IPS-20b (cell line): Measurements from ENCODE around the gene RITA1.

ENCODE experiments used
- H3K27ac ChIP-seq: one replicate; pipeline ENCODE4 v1.5.1; 2013; ENCODE audit warnings: low read length
- H3K27me3 ChIP-seq: 2 replicates; pipeline ENCODE4 v1.6.1; 2013; ENCODE audit warnings: mild to moderate bottlenecking, low read length, inconsistent platforms; ENCODE audit not compliant: insufficient read depth
- H3K36me3 ChIP-seq: 2 replicates; pipeline ENCODE4 v1.6.1; 2013; ENCODE audit warnings: low read depth, mild to moderate bottlenecking, inconsistent platforms, low read length, moderate library complexity; ENCODE audit not compliant: insufficient read depth
- H3K4me1 ChIP-seq: 2 replicates; pipeline ENCODE4 v1.6.1; 2013; ENCODE audit warnings: mild to moderate bottlenecking, control low read depth, inconsistent platforms, low read length, moderate library complexity; ENCODE audit not compliant: insufficient read depth
- H3K4me3 ChIP-seq: 2 replicates; pipeline ENCODE4 v1.5.1; 2013; ENCODE audit warnings: mild to moderate bottlenecking, low read length, inconsistent platforms
- H3K9ac ChIP-seq: 2 replicates; pipeline ENCODE4 v1.6.1; 2013; ENCODE audit warnings: low read depth, mild to moderate bottlenecking, inconsistent platforms, low read length, moderate library complexity
- H3K9me3 ChIP-seq: 2 replicates; pipeline ENCODE4 v1.6.1; 2013; ENCODE audit warnings: mild to moderate bottlenecking, low read depth, low read length, inconsistent platforms; ENCODE audit not compliant: insufficient read depth

Gene RITA1

DNA sequence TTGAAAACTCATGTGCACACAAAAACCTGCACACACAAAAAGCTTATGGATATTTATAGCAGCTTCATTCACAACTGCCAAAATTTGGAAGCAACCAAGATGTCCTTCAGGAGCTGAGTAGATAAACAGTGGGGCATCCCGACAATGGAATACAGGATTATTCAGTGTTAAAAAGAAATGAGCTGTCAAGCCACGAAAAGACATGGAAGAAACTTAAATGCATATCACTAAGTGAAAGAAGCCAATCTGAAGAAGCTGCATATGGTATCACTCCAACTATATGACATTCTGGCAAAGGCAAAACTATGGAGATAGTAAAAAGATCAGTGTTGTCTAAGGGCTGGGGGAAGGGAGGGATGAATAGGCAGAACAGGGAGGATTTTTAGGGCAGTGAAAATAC, 30.5 kb downstream of the RITA1 start:
- Histone ChIP-seq H3K9ac (no peak overlapping the region), H3K9me3 (no peaks in the 10 kb centered on the region), H3K27ac (no peak overlapping the region), H3K36me3 (no peaks in the 10 kb centered on the region), H3K4me1 (no peaks in the 10 kb centered on the region), H3K27me3 (no peaks in the 10 kb centered on the region), H3K4me3 (no peak overlapping the region)

DNA sequence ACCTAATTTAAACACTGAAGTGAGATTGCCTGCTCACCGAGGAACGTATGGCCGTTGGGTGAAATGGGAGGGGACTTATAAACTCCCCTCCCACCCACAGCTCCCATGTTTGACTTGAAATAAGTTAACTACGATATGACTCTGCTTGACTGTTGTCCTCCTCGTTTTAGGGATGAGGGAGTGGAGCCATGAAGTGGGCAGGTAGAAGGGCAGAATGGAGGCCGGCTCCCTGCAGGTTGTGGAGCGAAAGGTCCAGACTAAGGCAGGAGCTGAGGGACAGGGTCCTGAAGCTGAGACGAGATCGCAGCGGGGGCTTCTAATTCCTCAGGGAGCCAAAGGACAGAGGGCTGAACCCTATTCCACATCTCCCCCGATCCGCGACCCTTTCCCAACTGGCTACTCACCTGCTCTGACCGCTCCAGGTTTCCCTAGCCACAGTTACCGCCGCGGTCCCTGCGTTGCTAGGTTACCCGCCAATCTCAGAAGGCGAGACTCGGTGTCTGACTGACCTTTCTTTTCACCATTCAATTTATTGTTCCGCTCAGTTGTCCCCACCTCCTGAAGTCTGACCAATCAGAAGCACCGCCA, 35.2 kb downstream of the RITA1 start:
- Histone ChIP-seq H3K9me3 (no peaks in the 10 kb centered on the region), H3K36me3 (no peaks in the 10 kb centered on the region), H3K9ac (peak overlapping the region; percentile 66; the same call in 1 of the 2 replicates), H3K4me3 (peak overlapping the region; percentile 79), H3K27ac (no peak overlapping the region), H3K4me1 (peaks cover 10% of the 10 kb centered on the region; the same call in 1 of the 2 replicates), H3K27me3 (no peaks in the 10 kb centered on the region)

DNA sequence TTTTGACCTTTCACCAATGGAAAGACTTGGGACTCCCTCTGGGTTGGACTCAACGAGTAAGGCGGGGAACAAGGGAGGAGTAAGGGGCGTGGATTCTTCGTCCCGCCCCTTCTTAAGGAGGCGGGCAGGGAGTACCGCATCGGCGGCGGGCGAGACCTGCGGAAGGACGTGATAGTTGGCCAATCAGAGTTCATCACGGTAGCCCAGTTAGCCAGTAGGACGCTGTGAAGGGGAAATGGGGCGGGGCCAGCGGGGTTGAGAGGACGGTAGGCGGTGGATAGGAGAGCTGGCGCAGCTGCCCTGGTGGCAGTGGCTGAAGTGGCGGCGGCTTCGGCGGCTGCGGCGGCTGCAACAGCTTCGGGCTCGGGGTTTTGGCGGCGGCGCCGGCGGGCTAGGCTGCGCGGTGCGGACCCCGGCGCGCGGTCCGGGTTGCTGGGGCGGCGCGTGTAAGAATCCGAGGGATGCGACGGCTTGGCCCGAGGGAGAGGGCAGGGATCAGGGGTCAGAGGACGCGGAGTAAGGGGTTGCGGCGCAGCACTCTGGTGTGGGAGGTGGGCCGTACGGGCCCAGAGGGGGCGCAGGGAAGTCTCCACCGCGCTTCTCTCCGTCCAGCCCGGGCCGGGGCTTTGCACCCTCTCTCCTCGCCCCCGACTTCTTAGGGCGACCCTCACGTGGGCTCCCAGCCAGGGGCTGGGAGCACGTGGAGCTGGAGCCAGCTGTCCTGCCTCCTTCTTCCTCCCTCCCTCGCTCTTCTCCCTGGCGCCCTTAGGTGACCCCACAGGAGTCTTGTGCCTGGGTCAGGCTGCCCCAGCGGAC, 35.9 kb downstream of the RITA1 start, which contains the start of gene TPCN1:
Gene TPCN1 (plus strand): TSS at position 284 of the 816 bp plus-strand sequence. CDS start 5,389 bp downstream, outside the sequence.
- Histone ChIP-seq H3K9ac (peak within 1 kb of the TSS; percentile 80), H3K9me3 (no peaks in the 10 kb centered on the region), H3K27ac (no peak within 1 kb of the TSS), H3K4me1 (peaks cover 10% of the 10 kb centered on the region; the same call in 1 of the 2 replicates), H3K27me3 (no peaks in the 10 kb centered on the region), H3K36me3 (no peaks in the 10 kb centered on the region), H3K4me3 (peak within 1 kb of the TSS; percentile 79)

- Histone ChIP-seq H3K27me3 (no peaks in the 10 kb centered on the region), H3K4me1 (peaks cover 10% of the 10 kb centered on the region; the same call in 1 of the 2 replicates)
Observed at GRCh38 chr12:113221997-113222729, 36.6 kb downstream of the RITA1 start.

GRCh38 chr12:113222730-113223531, 37.4 kb downstream of the RITA1 start:
- H3K9me3 ChIP-seq: no peaks in the 10 kb centered on the region
- peak overlapping the region; percentile 80; the same call in 1 of the 2 replicates for H3K9ac ChIP-seq
- H3K36me3 ChIP-seq: peaks cover 6% of the 10 kb centered on the region
- H3K4me1 ChIP-seq: peaks cover 10% of the 10 kb centered on the region; the same call in 1 of the 2 replicates
- H3K27me3 ChIP-seq: no peaks in the 10 kb centered on the region
- H3K4me3 ChIP-seq: peak overlapping the region; percentile 74; the same call in 1 of the 2 replicates
- no peak overlapping the region for H3K27ac ChIP-seq

More at GRCh38 chr12:113221997-113222729, 36.6 kb downstream of the RITA1 start:
- H3K9me3 ChIP-seq: no peaks in the 10 kb centered on the region
- peak overlapping the region; percentile 80 for H3K9ac ChIP-seq
- H3K4me3 ChIP-seq: peak overlapping the region; percentile 74
- no peaks in the 10 kb centered on the region for H3K36me3 ChIP-seq
- H3K27ac ChIP-seq: no peak overlapping the region

DNA sequence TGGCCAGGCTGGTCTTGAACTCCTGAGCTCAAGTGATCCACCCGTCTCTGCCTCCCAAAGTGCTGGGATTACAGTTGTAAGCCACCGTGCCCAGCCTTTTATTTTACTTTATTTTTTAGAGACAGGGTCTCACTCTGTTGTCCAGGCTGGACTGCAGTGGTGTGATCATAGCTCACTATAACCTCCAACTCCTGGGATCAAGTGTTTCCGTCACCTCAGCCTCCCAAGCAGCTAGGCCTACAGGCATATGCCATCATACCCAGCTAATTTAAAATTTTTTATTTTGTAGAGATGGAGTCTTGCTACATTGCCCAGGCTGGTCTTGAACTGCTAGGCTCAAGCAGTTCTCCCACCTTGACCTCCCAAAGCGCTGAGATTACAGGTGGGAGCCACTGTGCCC, 39.4 kb downstream of the RITA1 start:
- Histone ChIP-seq H3K9me3 (no peaks in the 10 kb centered on the region), H3K4me3 (no peak overlapping the region), H3K27ac (no peak overlapping the region), H3K4me1 (peaks cover 10% of the 10 kb centered on the region), H3K27me3 (no peaks in the 10 kb centered on the region), H3K9ac (no peak overlapping the region), H3K36me3 (peaks cover 17% of the 10 kb centered on the region)

DNA sequence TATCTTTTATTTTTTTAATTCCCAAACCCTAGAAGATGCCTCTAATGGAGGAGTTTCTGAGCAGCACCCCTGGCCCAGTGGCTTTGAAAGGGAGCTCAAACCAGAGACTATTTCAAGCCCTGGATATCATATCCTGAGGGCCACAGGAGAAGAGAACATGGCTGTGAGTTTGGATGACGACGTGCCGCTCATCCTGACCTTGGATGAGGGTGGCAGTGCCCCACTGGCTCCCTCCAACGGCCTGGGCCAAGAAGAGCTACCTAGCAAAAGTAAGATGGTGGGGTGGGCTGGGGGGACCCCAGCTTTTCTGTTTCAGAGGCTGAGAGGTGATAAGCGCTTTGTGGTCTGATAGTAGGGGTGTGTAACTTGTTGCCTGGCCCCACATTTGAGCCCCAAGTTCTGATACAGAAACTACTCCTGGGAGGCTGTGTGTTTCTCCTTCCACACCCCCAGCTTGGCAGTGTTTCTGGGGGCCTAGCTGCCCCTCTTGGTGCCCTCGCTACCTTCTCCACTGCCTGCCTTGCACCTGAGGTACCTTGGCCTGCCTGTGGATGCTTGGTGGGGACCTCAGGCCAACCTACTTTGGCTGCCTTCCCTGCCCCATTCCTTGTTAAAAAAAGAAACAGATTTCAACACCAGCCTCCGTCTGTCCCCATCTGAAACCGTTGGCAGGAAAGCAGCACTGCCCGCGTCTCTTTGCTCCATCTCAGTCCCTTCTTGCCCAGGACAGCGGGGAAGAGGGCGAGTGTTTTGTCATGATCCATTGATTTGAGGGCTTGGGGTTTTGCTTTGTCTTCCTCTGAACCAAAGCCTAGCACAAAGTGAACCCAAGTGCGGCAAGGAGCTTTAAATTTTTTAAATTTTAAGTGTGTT, 41.4 kb downstream of the RITA1 start:
- H3K4me3 ChIP-seq: no peak overlapping the region
- no peak overlapping the region for H3K9ac ChIP-seq
- peaks cover 17% of the 10 kb centered on the region for H3K4me1 ChIP-seq
- H3K36me3 ChIP-seq: peaks cover 31% of the 10 kb centered on the region
- no peaks in the 10 kb centered on the region for H3K27me3 ChIP-seq
- no peaks in the 10 kb centered on the region for H3K9me3 ChIP-seq
- H3K27ac ChIP-seq: no peak overlapping the region

DNA sequence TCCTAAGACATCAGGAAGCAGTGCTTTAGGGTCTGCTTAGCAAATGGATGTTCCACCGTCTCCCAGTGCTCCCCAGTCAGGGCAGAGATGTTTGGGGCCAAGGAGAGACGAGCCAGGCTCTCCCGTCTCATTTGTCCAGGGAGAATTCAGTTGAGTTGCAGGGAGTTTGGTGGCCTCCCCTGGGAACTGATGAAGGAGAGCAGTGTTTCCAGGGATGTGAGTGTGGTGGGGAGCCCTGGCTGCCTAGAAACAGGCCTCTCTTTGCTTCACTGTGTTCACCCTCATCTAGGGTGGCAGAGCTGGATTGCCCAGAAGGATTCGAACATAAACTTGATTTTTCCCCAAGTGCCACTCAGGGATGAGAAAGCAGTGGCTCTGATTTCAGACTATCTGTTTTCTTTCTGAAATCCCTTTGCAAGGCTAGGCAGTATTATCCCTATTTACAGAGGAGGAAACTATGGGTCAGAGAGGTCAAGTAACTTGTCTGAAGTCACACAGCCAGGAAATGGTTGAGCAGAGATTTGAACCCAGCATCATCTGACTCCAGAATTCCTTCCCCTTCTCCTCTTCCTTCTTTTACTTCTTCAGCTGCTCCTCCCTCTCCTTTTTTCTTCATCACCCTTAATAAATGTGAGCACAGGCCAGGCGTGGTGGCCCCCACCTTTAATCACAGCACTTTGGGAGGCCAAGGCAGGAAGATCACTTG, 42.3 kb downstream of the RITA1 start:
- Histone ChIP-seq H3K9ac (no peak overlapping the region), H3K27ac (no peak overlapping the region), H3K4me1 (peaks cover 20% of the 10 kb centered on the region), H3K4me3 (no peak overlapping the region), H3K36me3 (peaks cover 36% of the 10 kb centered on the region), H3K9me3 (no peaks in the 10 kb centered on the region), H3K27me3 (no peaks in the 10 kb centered on the region)

- Histone ChIP-seq H3K9ac (no peak overlapping the region), H3K36me3 (peaks cover 36% of the 10 kb centered on the region), H3K27me3 (no peaks in the 10 kb centered on the region), H3K27ac (no peak overlapping the region), H3K9me3 (no peaks in the 10 kb centered on the region), H3K4me1 (peaks cover 20% of the 10 kb centered on the region), H3K4me3 (no peak overlapping the region)
Observed at GRCh38 chr12:113228394-113229028, 43.0 kb downstream of the RITA1 start.
